ENCODE results near the gene NDUFB2. TPM values are rescaled to one million over a fixed set of nuclear protein-coding genes. Genes with fewer than 3 reads are reported as not detected.
"Not testable (repeated sequence)": the region's sequence is repeated elsewhere in the genome, so short reads cannot be mapped to it uniquely, and the experiment has no call there.

Gene NDUFB2
- total and polyA plus RNA-seq, 7 experiments from 2014 or later, result 88.3 to 507 (median 94.9) TPM

GRCh38 chr7:140712392-140712791 is 15.9 kb downstream of the NDUFB2 start:
- POLR2A ChIA-PET; H3K9me3 Mint-ChIP-seq; H3K4me3 Mint-ChIP-seq; H3K27me3 Mint-ChIP-seq; ATAC-seq; DNase-seq; H3K27me3 ChIP-seq (ENCODE audit: control insufficient read depth in 2 of 2, insufficient read depth in 2 of 2, low read length in 2 of 2); H3K4me1 ChIP-seq (ENCODE audit: control insufficient read depth in 2 of 2, insufficient read depth in 2 of 2, low read length in 2 of 2); intact Hi-C loops (cut with micrococcal nuclease); H3K27ac ChIP-seq (ENCODE audit: low read depth, low read length); H3K36me3 ChIP-seq (ENCODE audit: control insufficient read depth in 2 of 3, insufficient read depth in 3 of 3, low read length in 3 of 3); CTCF ChIA-PET; H3K27ac Mint-ChIP-seq; H3K4me3 ChIP-seq (ENCODE audit: low read length); H3K9me3 ChIP-seq (ENCODE audit: control insufficient read depth in 2 of 3, low read length in 3 of 3); H3K4me1 Mint-ChIP-seq: not testable (repeated sequence)
- H3K36me3 Mint-ChIP-seq, result peaks cover 0 to 30% (median 11%) of the 10 kb centered on the region in 5 donors

- Mint-ChIP-seq H3K36me3 (peaks cover 0 to 30% (median 11%) of the 10 kb centered on the region in 5 donors), H3K4me1 (peaks cover 0 to 15% (median 4%) of the 10 kb centered on the region in 7 donors), H3K4me3 (peak overlapping the region in 2 of 10 donors; percentile 7 to 14), H3K27ac (peak overlapping the region in 3 of 9 donors; percentile 14 to 59 (median 30)), H3K27me3 (no peaks in the 10 kb centered on the region), H3K9me3 (peaks cover 0 to 1% (median 0%) of the 10 kb centered on the region in 11 donors)
- H3K27me3 ChIP-seq (ENCODE audit: control insufficient read depth in 2 of 2, insufficient read depth in 2 of 2, low read length in 2 of 2), result no peaks in the 10 kb centered on the region
- intact Hi-C loops (cut with micrococcal nuclease), result no loop called here
- H3K4me3 ChIP-seq (ENCODE audit: low read length), result no peak overlapping the region
- DNase-seq, result no peak
- no peak overlapping the region for H3K27ac ChIP-seq (ENCODE audit: low read depth, low read length)
- ChIA-PET CTCF (no interaction called here), POLR2A (no interaction called here)
- no peaks in the 10 kb centered on the region for H3K9me3 ChIP-seq (ENCODE audit: control insufficient read depth in 2 of 3, low read length in 3 of 3)
- peak; percentile 83 for ATAC-seq
- H3K4me1 ChIP-seq (ENCODE audit: control insufficient read depth in 2 of 2, insufficient read depth in 2 of 2, low read length in 2 of 2), result no peaks in the 10 kb centered on the region
- no peaks in the 10 kb centered on the region for H3K36me3 ChIP-seq (ENCODE audit: control insufficient read depth in 2 of 3, insufficient read depth in 3 of 3, low read length in 3 of 3)
Measured at GRCh38 chr7:140714331-140715040, 18.0 kb downstream of the NDUFB2 start.

GRCh38 chr7:140719721-140720120 is 23.2 kb downstream of the NDUFB2 start:
- no peaks in the 10 kb centered on the region for H3K27me3 Mint-ChIP-seq
- intact Hi-C loops (cut with micrococcal nuclease), result no loop called here
- Histone ChIP-seq H3K36me3 (ENCODE audit: control insufficient read depth in 2 of 3, insufficient read depth in 3 of 3, low read length in 3 of 3) (no peaks in the 10 kb centered on the region), H3K4me3 (ENCODE audit: low read length) (no peak overlapping the region), H3K27ac (ENCODE audit: low read depth, low read length) (no peak overlapping the region), H3K9me3 (ENCODE audit: control insufficient read depth in 2 of 3, low read length in 3 of 3) (no peaks in the 10 kb centered on the region), H3K27me3 (ENCODE audit: control insufficient read depth in 2 of 2, insufficient read depth in 2 of 2, low read length in 2 of 2) (no peaks in the 10 kb centered on the region), H3K4me1 (ENCODE audit: control insufficient read depth in 2 of 2, insufficient read depth in 2 of 2, low read length in 2 of 2) (peaks cover 0 to 18% of the 10 kb centered on the region in 2 donors)
- H3K27ac Mint-ChIP-seq, result peak overlapping the region in 2 of 9 donors; percentile 3 to 83
- POLR2A ChIA-PET, result no interaction called here
- DNase-seq (no peak), ATAC-seq (no peak)
- peaks cover 14 to 43% (median 36%) of the 10 kb centered on the region in 7 donors for H3K4me1 Mint-ChIP-seq
- no peak overlapping the region for H3K4me3 Mint-ChIP-seq
- CTCF ChIA-PET, result no interaction called here
- H3K36me3 Mint-ChIP-seq, result peaks cover 0 to 7% (median 4%) of the 10 kb centered on the region in 5 donors
- no peaks in the 10 kb centered on the region for H3K9me3 Mint-ChIP-seq

GRCh38 chr7:140722254-140722653 is 25.7 kb downstream of the NDUFB2 start:
- H3K4me3 ChIP-seq (ENCODE audit: low read length), result no peak overlapping the region
- Mint-ChIP-seq H3K36me3 (peaks cover 0 to 2% (median 0%) of the 10 kb centered on the region in 5 donors), H3K4me1 (peaks cover 14 to 50% (median 39%) of the 10 kb centered on the region in 7 donors), H3K27me3 (no peaks in the 10 kb centered on the region), H3K4me3 (no peak overlapping the region), H3K9me3 (no peaks in the 10 kb centered on the region), H3K27ac (peak overlapping the region in 7 of 9 donors; percentile 50 to 94 (median 88))
- H3K4me1 ChIP-seq (ENCODE audit: control insufficient read depth in 2 of 2, insufficient read depth in 2 of 2, low read length in 2 of 2), result peaks cover 0 to 18% of the 10 kb centered on the region in 2 donors
- CTCF ChIA-PET, result interaction anchor here (1.4 to 1.5 kb wide), 2 partner anchors 26 to 289 kb away, joined by 4 read pairs; no protein-coding TSS in a partner anchor
- POLR2A ChIA-PET, result interaction anchor here (0.8 to 3.0 kb wide), 8 partner anchors 18 to 1362 kb away, joined by 3 to 21 read pairs (median 9); partner anchors contain the start of genes ADCK2, MRPS33 and NDUFB2
- no peaks in the 10 kb centered on the region for H3K27me3 ChIP-seq (ENCODE audit: control insufficient read depth in 2 of 2, insufficient read depth in 2 of 2, low read length in 2 of 2)
- DNase-seq (no peak), ATAC-seq (no peak)
- no peaks in the 10 kb centered on the region for H3K36me3 ChIP-seq (ENCODE audit: control insufficient read depth in 2 of 3, insufficient read depth in 3 of 3, low read length in 3 of 3)
- H3K9me3 ChIP-seq (ENCODE audit: control insufficient read depth in 2 of 3, low read length in 3 of 3), result no peaks in the 10 kb centered on the region
- peak overlapping the region; percentile 46 for H3K27ac ChIP-seq (ENCODE audit: low read depth, low read length)
- intact Hi-C loops (cut with micrococcal nuclease), result loop anchor here in 1 of 2 donors (2.0 kb wide), 2 partner anchors 17 to 49 kb away; partner anchors contain the start of gene ADCK2

GRCh38 chr7:140723006-140723405 is 26.5 kb downstream of the NDUFB2 start:
- H3K4me3 ChIP-seq (ENCODE audit: low read length), result no peak overlapping the region
- H3K4me1 ChIP-seq (ENCODE audit: control insufficient read depth in 2 of 2, insufficient read depth in 2 of 2, low read length in 2 of 2), result peaks cover 0 to 18% of the 10 kb centered on the region in 2 donors
- no peaks in the 10 kb centered on the region for H3K36me3 ChIP-seq (ENCODE audit: control insufficient read depth in 2 of 3, insufficient read depth in 3 of 3, low read length in 3 of 3)
- Mint-ChIP-seq H3K36me3 (peaks cover 0 to 2% (median 0%) of the 10 kb centered on the region in 5 donors), H3K27me3 (no peaks in the 10 kb centered on the region), H3K27ac (peak overlapping the region in 8 of 9 donors; percentile 83 to 94 (median 88)), H3K9me3 (no peaks in the 10 kb centered on the region), H3K4me1 (peaks cover 14 to 50% (median 39%) of the 10 kb centered on the region in 7 donors), H3K4me3 (peak overlapping the region in 8 of 10 donors; percentile 1 to 69 (median 55))
- H3K27ac ChIP-seq (ENCODE audit: low read depth, low read length), result peak overlapping the region; percentile 46
- no peaks in the 10 kb centered on the region for H3K27me3 ChIP-seq (ENCODE audit: control insufficient read depth in 2 of 2, insufficient read depth in 2 of 2, low read length in 2 of 2)
- H3K9me3 ChIP-seq (ENCODE audit: control insufficient read depth in 2 of 3, low read length in 3 of 3), result no peaks in the 10 kb centered on the region
- intact Hi-C loops (cut with micrococcal nuclease), result loop anchor here in 1 of 2 donors (1.0 to 2.0 kb wide), 4 partner anchors 16 to 291 kb away; partner anchors contain the start of genes ADCK2 and MRPS33
- CTCF ChIA-PET, result interaction anchor here (0.5 to 1.5 kb wide), 4 partner anchors 23 to 288 kb away, joined by 3 to 4 read pairs (median 4); no protein-coding TSS in a partner anchor
- DNase-seq, result peak in 7 of 9 donors; percentile 57 to 75 (median 69)
- ATAC-seq, result peak; percentile 96
- POLR2A ChIA-PET, result interaction anchor here (1.1 to 3.0 kb wide), 8 partner anchors 17 to 1363 kb away, joined by 3 to 21 read pairs (median 9); partner anchors contain the start of genes ADCK2, MRPS33 and NDUFB2

GRCh38 chr7:140723574-140723973 is 27.1 kb downstream of the NDUFB2 start:
- POLR2A ChIA-PET, result interaction anchor here (1.2 to 3.0 kb wide), 7 partner anchors 16 to 291 kb away, joined by 4 to 21 read pairs (median 13); partner anchors contain the start of genes ADCK2, MRPS33 and NDUFB2
- peak in 2 of 9 donors; percentile 6 to 8 for DNase-seq
- H3K9me3 Mint-ChIP-seq, result no peaks in the 10 kb centered on the region
- Histone ChIP-seq H3K36me3 (ENCODE audit: control insufficient read depth in 2 of 3, insufficient read depth in 3 of 3, low read length in 3 of 3) (no peaks in the 10 kb centered on the region), H3K4me3 (ENCODE audit: low read length) (no peak overlapping the region), H3K4me1 (ENCODE audit: control insufficient read depth in 2 of 2, insufficient read depth in 2 of 2, low read length in 2 of 2) (peaks cover 0 to 18% of the 10 kb centered on the region in 2 donors), H3K9me3 (ENCODE audit: control insufficient read depth in 2 of 3, low read length in 3 of 3) (no peaks in the 10 kb centered on the region), H3K27ac (ENCODE audit: low read depth, low read length) (peak overlapping the region; percentile 46), H3K27me3 (ENCODE audit: control insufficient read depth in 2 of 2, insufficient read depth in 2 of 2, low read length in 2 of 2) (no peaks in the 10 kb centered on the region)
- peaks cover 14 to 50% (median 39%) of the 10 kb centered on the region in 7 donors for H3K4me1 Mint-ChIP-seq
- peaks cover 0 to 2% (median 0%) of the 10 kb centered on the region in 5 donors for H3K36me3 Mint-ChIP-seq
- CTCF ChIA-PET, result interaction anchor here (1.4 to 1.5 kb wide), 2 partner anchors 23 to 28 kb away, joined by 3 to 4 read pairs; no protein-coding TSS in a partner anchor
- peak overlapping the region in 8 of 9 donors; percentile 83 to 94 (median 88) for H3K27ac Mint-ChIP-seq
- H3K4me3 Mint-ChIP-seq, result peak overlapping the region in 5 of 10 donors; percentile 1 to 69 (median 49)
- intact Hi-C loops (cut with micrococcal nuclease), result loop anchor here in 1 of 2 donors (1.0 to 2.0 kb wide), 4 partner anchors 15 to 291 kb away; partner anchors contain the start of genes ADCK2 and MRPS33
- ATAC-seq, result peak; percentile 30
- no peaks in the 10 kb centered on the region for H3K27me3 Mint-ChIP-seq
